ENCODE results near the gene GTF2I. TPM values are rescaled to one million over a fixed set of nuclear protein-coding genes. Genes with fewer than 3 reads are reported as not detected.
"Not testable (repeated sequence)": the region's sequence is repeated elsewhere in the genome, so short reads cannot be mapped to it uniquely, and the experiment has no call there.

The GTF2I gene
- total RNA-seq, 1 experiment from 2014 or later = 357 TPM

- H3T11ph ChIP-seq (ENCODE audit: low read length); H3K56ac ChIP-seq (ENCODE audit: insufficient read length, low read depth, low read length); H4K8ac ChIP-seq (replicated peaks; ENCODE audit: insufficient read length, low read depth, low read length); H3K23me2 ChIP-seq (ENCODE audit: insufficient read length, low read depth, low read length, poor library complexity, severe bottlenecking); H3K4me2 ChIP-seq (ENCODE audit: insufficient read depth, insufficient read length, low read length); H3K27ac ChIP-seq (ENCODE audit: insufficient read length, low read depth, low read length); H3K36me3 Mint-ChIP-seq (ENCODE audit: insufficient read depth in 1 of 3, low read depth in 3 of 3); H2BK12ac ChIP-seq (ENCODE audit: insufficient read length, low read depth, low read length); H3K4me1 ChIP-seq (ENCODE audit: insufficient read depth, low read length); H3K27me3 Mint-ChIP-seq (ENCODE audit: low read depth); H3K9me3 Mint-ChIP-seq; H3K14ac ChIP-seq (ENCODE audit: insufficient read depth, low read length); H3K27ac Mint-ChIP-seq; H3K27me3 ChIP-seq (ENCODE audit: insufficient read depth, low read length); H3K4ac ChIP-seq (ENCODE audit: low read depth, low read length); H3K23ac ChIP-seq (ENCODE audit: insufficient read length, low read depth, low read length); H3K79me1 ChIP-seq (ENCODE audit: insufficient read depth, low read depth, low read length, poor library complexity, severe bottlenecking); H4K5ac ChIP-seq (ENCODE audit: insufficient read length, low read depth, low read length); H3K9ac ChIP-seq (ENCODE audit: extremely low read depth, insufficient read length, low read length); H4K20me1 ChIP-seq (ENCODE audit: control insufficient read depth, insufficient read depth, insufficient read length); H4K91ac ChIP-seq (ENCODE audit: insufficient read length, low read depth, low read length); H3K79me2 ChIP-seq (ENCODE audit: insufficient read depth, low read length); H2BK5ac ChIP-seq (ENCODE audit: insufficient read length, low read length); H3K9me3 ChIP-seq (ENCODE audit: control insufficient read depth, low read depth, low read length); H2AFZ ChIP-seq (ENCODE audit: low read length); DNase-seq; H2BK20ac ChIP-seq (ENCODE audit: low read depth, low read length, poor library complexity, severe bottlenecking); H3K18ac ChIP-seq (ENCODE audit: insufficient read length, low read depth, low read length); H2BK120ac ChIP-seq (ENCODE audit: low read depth, low read length, poor library complexity, severe bottlenecking); H2BK15ac ChIP-seq (ENCODE audit: low read depth, low read length); H3K4me1 Mint-ChIP-seq; H2AK5ac ChIP-seq (ENCODE audit: insufficient read length, low read length); H3K4me3 Mint-ChIP-seq: not testable (repeated sequence)
- WGBS (ENCODE audit: extremely low coverage, insufficient read length, low lambda C conversion rate) = no CpG with 5 or more reads among the region's 3 CpGs
Observed at GRCh38 chr7:74758982-74759381, 101.5 kb downstream of the GTF2I start.

- H2BK5ac ChIP-seq (ENCODE audit: insufficient read length, low read length); H3K4me3 Mint-ChIP-seq; DNase-seq; H4K5ac ChIP-seq (ENCODE audit: insufficient read length, low read depth, low read length); H2AK5ac ChIP-seq (ENCODE audit: insufficient read length, low read length); H3K23me2 ChIP-seq (ENCODE audit: insufficient read length, low read depth, low read length, poor library complexity, severe bottlenecking); H3K18ac ChIP-seq (ENCODE audit: insufficient read length, low read depth, low read length); H3K79me1 ChIP-seq (ENCODE audit: insufficient read depth, low read depth, low read length, poor library complexity, severe bottlenecking); H2BK20ac ChIP-seq (ENCODE audit: low read depth, low read length, poor library complexity, severe bottlenecking); H2BK15ac ChIP-seq (ENCODE audit: low read depth, low read length); H3K4me1 Mint-ChIP-seq; H4K91ac ChIP-seq (ENCODE audit: insufficient read length, low read depth, low read length); H2BK12ac ChIP-seq (ENCODE audit: insufficient read length, low read depth, low read length); H3K4me1 ChIP-seq (ENCODE audit: insufficient read depth, low read length); H3K14ac ChIP-seq (ENCODE audit: insufficient read depth, low read length); H3K27ac ChIP-seq (ENCODE audit: insufficient read length, low read depth, low read length); H3K9ac ChIP-seq (ENCODE audit: extremely low read depth, insufficient read length, low read length); H4K8ac ChIP-seq (replicated peaks; ENCODE audit: insufficient read length, low read depth, low read length); H3K27me3 Mint-ChIP-seq (ENCODE audit: low read depth); H3K9me3 ChIP-seq (ENCODE audit: control insufficient read depth, low read depth, low read length); H3K9me3 Mint-ChIP-seq; H3K79me2 ChIP-seq (ENCODE audit: insufficient read depth, low read length); H2AFZ ChIP-seq (ENCODE audit: low read length); H3T11ph ChIP-seq (ENCODE audit: low read length); H2BK120ac ChIP-seq (ENCODE audit: low read depth, low read length, poor library complexity, severe bottlenecking); H3K27me3 ChIP-seq (ENCODE audit: insufficient read depth, low read length); H3K27ac Mint-ChIP-seq; H4K20me1 ChIP-seq (ENCODE audit: control insufficient read depth, insufficient read depth, insufficient read length); H3K56ac ChIP-seq (ENCODE audit: insufficient read length, low read depth, low read length); H3K23ac ChIP-seq (ENCODE audit: insufficient read length, low read depth, low read length); H3K4me2 ChIP-seq (ENCODE audit: insufficient read depth, insufficient read length, low read length); H3K4ac ChIP-seq (ENCODE audit: low read depth, low read length); H3K36me3 Mint-ChIP-seq (ENCODE audit: insufficient read depth in 1 of 3, low read depth in 3 of 3): not testable (repeated sequence)
- no CpG with 5 or more reads among the region's 17 CpGs for WGBS (ENCODE audit: extremely low coverage, insufficient read length, low lambda C conversion rate)
Observed at GRCh38 chr7:74765205-74765918, 107.8 kb downstream of the GTF2I start.

Data from H9 (cell line).